ENCODE results near the gene CPA4. TPM values are rescaled to one million over a fixed set of nuclear protein-coding genes. Genes with fewer than 3 reads are reported as not detected.

CPA4 gene
- total RNA-seq, 4 donors from 2014 or later = not detected

- no peak overlapping the region for H3K4me3 ChIP-seq (replicated peaks in 1 of 3)
- no peak for TF ChIP-seq POLR2A (IDR thresholded peaks at IDR 0.05)
- no peak overlapping the region for H3K27ac ChIP-seq
- H3K36me3 ChIP-seq = no peaks in the 10 kb centered on the region
- H3K27me3 ChIP-seq = no peaks in the 10 kb centered on the region
- intact Hi-C loops (cut with DNase I) = no loop called here
- H3K9me3 ChIP-seq = no peaks in the 10 kb centered on the region
- WGBS, 2 donors = 57 to 70% methylated on average over 10 of the region's 10 CpGs
- DNase-seq = no peak
- peaks cover 23 to 46% of the 10 kb centered on the region in 2 donors for H3K4me1 ChIP-seq
These were observed 76.2 kb downstream of the CPA4 start for GRCh38 chr7:130369110-130369711.

DNA sequence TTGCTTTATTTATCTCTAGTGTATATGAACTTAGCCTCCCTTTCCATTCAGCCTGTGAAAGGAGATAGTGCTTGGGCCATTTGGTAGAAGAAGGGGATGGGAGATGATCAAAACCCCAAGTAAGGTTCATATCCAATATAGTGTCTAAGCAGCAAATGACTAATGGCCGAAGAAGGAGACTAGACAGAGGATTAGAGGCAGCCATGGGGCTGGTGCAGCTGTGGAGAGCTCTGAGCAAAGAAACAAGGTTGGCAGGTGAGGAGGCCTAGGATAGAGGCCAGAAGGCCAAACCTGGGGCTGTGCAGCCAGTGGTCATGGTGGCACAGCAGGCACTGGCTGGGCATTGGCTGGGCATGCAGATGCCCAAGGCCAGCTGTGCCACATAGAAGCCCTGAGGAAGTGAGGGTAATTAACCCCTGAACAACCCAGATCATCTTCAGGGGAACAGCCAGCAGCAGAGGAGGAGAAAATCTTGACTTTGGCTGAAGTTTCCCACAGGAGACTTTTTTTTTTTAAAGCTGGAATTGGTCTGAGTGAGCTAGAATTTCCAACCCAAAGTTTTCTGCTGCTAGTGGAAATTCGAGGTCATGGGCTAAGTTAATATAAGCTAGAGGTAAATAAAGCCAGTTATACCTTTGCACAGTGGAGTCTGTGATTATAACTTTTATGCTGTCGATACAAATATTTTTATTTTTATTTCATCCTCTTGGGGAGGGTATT is 77.0 kb downstream of the CPA4 start:
- Histone ChIP-seq H3K27ac (no peak overlapping the region), H3K36me3 (no peaks in the 10 kb centered on the region), H3K9me3 (no peaks in the 10 kb centered on the region), H3K4me3 (replicated peaks in 1 of 3) (no peak overlapping the region), H3K4me1 (peaks cover 22 to 38% of the 10 kb centered on the region in 2 donors), H3K27me3 (no peaks in the 10 kb centered on the region)
- WGBS, 2 donors = 63 to 66% methylated on average over 3 of the region's 3 CpGs
- no peak for DNase-seq
- intact Hi-C loops (cut with DNase I) = no loop called here
- TF ChIP-seq CTCF (IDR thresholded peaks at IDR 0.05) = no peak
- TF ChIP-seq POLR2A (IDR thresholded peaks at IDR 0.05) = no peak

DNA sequence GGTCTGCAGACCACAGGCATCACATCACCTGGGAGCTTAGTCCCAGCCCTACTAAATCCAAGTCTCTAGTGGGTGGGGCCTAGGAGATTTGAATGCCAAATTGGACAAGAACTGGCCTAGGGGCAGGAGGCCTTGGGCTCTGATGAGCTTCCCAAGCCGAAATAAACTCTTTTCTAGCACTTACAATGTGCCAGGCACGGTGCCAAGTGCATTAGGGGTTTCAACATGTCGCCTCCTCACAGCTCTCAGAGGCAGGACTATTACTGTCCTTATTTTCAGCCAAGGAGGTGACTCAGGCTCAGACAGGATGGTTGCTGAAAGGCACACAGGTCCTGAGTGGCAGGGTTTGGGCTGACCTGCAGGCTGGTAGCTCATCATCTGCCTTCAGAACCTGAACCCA is 78.1 kb downstream of the CPA4 start:
- no peak overlapping the region for H3K27ac ChIP-seq
- WGBS, 2 donors = 67 to 75% methylated on average over 3 of the region's 3 CpGs
- intact Hi-C loops (cut with DNase I) = no loop called here
- TF ChIP-seq CTCF (IDR thresholded peaks at IDR 0.05) (no peak), POLR2A (IDR thresholded peaks at IDR 0.05) (no peak)
- no peaks in the 10 kb centered on the region for H3K36me3 ChIP-seq
- no peaks in the 10 kb centered on the region for H3K9me3 ChIP-seq
- no peaks in the 10 kb centered on the region for H3K27me3 ChIP-seq
- H3K4me3 ChIP-seq (replicated peaks in 1 of 3) = no peak overlapping the region
- H3K4me1 ChIP-seq = peaks cover 14 to 28% of the 10 kb centered on the region in 2 donors
- DNase-seq = peak; percentile 33 to 42

DNA sequence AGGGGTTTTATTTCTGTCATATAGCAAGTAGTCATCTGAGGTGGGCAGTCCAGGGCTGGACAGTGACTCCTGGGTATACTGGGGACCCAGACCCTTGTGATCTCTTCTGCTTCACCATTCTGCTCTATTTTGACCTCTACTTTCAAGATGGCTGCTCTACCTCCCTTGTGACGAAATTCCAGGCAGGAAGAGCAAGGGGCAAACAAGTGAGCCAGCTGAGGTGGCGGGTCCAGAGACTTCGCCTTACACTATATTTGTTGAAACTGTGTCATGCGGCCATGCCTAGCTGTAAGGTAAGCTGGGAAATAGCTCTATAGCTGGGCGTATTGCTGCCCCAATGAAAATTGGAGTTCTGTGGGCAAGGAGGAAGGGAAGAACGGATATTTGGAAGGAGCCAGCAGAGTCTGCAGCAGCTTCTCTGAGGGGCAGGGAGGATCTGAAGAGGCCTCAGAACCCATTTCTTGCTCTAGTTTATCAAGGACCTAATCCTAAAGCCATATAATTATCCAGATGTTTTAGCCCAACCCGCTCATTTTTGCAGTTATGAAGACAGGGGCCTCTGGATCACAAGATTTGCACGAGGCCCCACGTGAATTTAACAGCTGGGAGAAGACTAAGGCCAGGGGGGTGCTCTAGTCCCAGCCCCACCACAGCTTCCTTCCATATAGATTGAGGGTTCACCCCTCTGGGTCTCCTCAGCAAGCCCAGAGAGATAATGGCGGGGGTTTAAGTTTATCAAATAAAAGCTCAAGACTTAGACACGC is 79.6 kb downstream of the CPA4 start:
- H3K4me3 ChIP-seq (replicated peaks in 1 of 3) = no peak overlapping the region
- TF ChIP-seq CTCF (IDR thresholded peaks at IDR 0.05) = no peak
- TF ChIP-seq POLR2A (IDR thresholded peaks at IDR 0.05) = no peak
- 80 to 89% methylated on average over 11 of the region's 11 CpGs for WGBS, 2 donors
- H3K4me1 ChIP-seq = peaks cover 14 to 26% of the 10 kb centered on the region in 2 donors
- H3K27me3 ChIP-seq = no peaks in the 10 kb centered on the region
- H3K36me3 ChIP-seq = no peaks in the 10 kb centered on the region
- H3K9me3 ChIP-seq = no peaks in the 10 kb centered on the region
- intact Hi-C loops (cut with DNase I) = no loop called here
- peak overlapping the region; percentile 60 to 91 (median 87) for H3K27ac ChIP-seq
- DNase-seq = no peak

Other genes starting within 250 kb of the CPA4 start
- 10 to 100 TPM; 11.8 to 17.9 (median 16.7) TPM for gene ZC3HC1, start 241.8 kb upstream of the CPA4 start, total RNA-seq
- 10 to 100 TPM; 27.4 to 41.6 (median 30.8) TPM for gene KLHDC10, start 222.6 kb upstream of the CPA4 start, total RNA-seq
- 10 to 100 TPM; 19.5 to 28.0 (median 24.5) TPM for gene TMEM209, start 87.8 kb upstream of the CPA4 start, total RNA-seq
- gene SSMEM1, start 85.3 kb upstream of the CPA4 start, total RNA-seq = not detected
- not detected for gene CPA2, start 26.3 kb upstream of the CPA4 start, total RNA-seq
- not detected for gene CPA5, start 51.7 kb downstream of the CPA4 start, total RNA-seq
- 1 to 10 TPM in 1 of 4 donors, not detected in 3; 1.3 TPM for gene CPA1, start 87.3 kb downstream of the CPA4 start, total RNA-seq
- 10 to 100 TPM in 1 of 4 donors, 1 to 10 TPM in 3; 3.1 to 10.7 (median 7.9) TPM for gene CEP41, start 147.9 kb downstream of the CPA4 start, total RNA-seq
- gene MEST, start 198.9 kb downstream of the CPA4 start, total RNA-seq = 10 to 100 TPM; 20.7 to 29.8 (median 25.5) TPM